ENCODE measurements around the gene TRIM62.

- TF ChIP-seq, protein P1, sequence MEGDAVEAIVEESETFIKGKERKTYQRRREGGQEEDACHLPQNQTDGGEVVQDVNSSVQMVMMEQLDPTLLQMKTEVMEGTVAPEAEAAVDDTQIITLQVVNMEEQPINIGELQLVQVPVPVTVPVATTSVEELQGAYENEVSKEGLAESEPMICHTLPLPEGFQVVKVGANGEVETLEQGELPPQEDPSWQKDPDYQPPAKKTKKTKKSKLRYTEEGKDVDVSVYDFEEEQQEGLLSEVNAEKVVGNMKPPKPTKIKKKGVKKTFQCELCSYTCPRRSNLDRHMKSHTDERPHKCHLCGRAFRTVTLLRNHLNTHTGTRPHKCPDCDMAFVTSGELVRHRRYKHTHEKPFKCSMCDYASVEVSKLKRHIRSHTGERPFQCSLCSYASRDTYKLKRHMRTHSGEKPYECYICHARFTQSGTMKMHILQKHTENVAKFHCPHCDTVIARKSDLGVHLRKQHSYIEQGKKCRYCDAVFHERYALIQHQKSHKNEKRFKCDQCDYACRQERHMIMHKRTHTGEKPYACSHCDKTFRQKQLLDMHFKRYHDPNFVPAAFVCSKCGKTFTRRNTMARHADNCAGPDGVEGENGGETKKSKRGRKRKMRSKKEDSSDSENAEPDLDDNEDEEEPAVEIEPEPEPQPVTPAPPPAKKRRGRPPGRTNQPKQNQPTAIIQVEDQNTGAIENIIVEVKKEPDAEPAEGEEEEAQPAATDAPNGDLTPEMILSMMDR (conservative IDR thresholded peaks at IDR 0.05; ENCODE audit: low read length), result no peak
- no peak for TF ChIP-seq EZH2phosphoT487 (IDR thresholded peaks at IDR 0.05; ENCODE audit: borderline replicate concordance)
Observed at GRCh38 chr1:33126411-33127000, 55.3 kb downstream of the TRIM62 start.

All from Loucy (cell line).